CD4-positive, alpha-beta T cell treated with Interleukin-6 for 4 hours (primary cell): ENCODE measurements around the gene NEURL1B.

Experiments used
- DNase-seq: peaks from one replicate; pipeline ENCODE4 v3.0.0-alpha.2; 2020; ENCODE audit warnings: mixed read lengths

The NEURL1B gene

GRCh38 chr5:172720655-172721054, 79.6 kb downstream of the NEURL1B start:
- DNase-seq = no peak

- no peak for DNase-seq
Measured at GRCh38 chr5:172721455-172722326, 80.6 kb downstream of the NEURL1B start.

- DNase-seq = peak; percentile 28
Measured at GRCh38 chr5:172722327-172722815, 81.3 kb downstream of the NEURL1B start.

- no peak for DNase-seq
Measured at GRCh38 chr5:172723508-172723907, 82.4 kb downstream of the NEURL1B start.

GRCh38 chr5:172724242-172725183, 83.5 kb downstream of the NEURL1B start:
- no peak for DNase-seq

GRCh38 chr5:172725273-172725672, 84.2 kb downstream of the NEURL1B start:
- DNase-seq = no peak

GRCh38 chr5:172725785-172726184, 84.7 kb downstream of the NEURL1B start:
- DNase-seq = no peak

- no peak for DNase-seq
Measured at GRCh38 chr5:172726966-172727365, 85.9 kb downstream of the NEURL1B start.

- DNase-seq = no peak
Measured at GRCh38 chr5:172727551-172727950, 86.5 kb downstream of the NEURL1B start.

GRCh38 chr5:172728481-172729241, 87.6 kb downstream of the NEURL1B start:
- no peak for DNase-seq

- no peak for DNase-seq
Measured at GRCh38 chr5:172729588-172729987, 88.5 kb downstream of the NEURL1B start.

GRCh38 chr5:172730222-172730621, 89.2 kb downstream of the NEURL1B start:
- no peak for DNase-seq

GRCh38 chr5:172730981-172731679, 90.1 kb downstream of the NEURL1B start:
- no peak for DNase-seq

- DNase-seq = no peak
Measured at GRCh38 chr5:172731680-172732074, 90.6 kb downstream of the NEURL1B start.

- no peak for DNase-seq
Measured at GRCh38 chr5:172732201-172732865, 91.3 kb downstream of the NEURL1B start.

GRCh38 chr5:172733131-172733973, 92.3 kb downstream of the NEURL1B start:
- no peak for DNase-seq

GRCh38 chr5:172733974-172734346, 92.9 kb downstream of the NEURL1B start:
- DNase-seq = no peak

GRCh38 chr5:172735141-172735831, 94.2 kb downstream of the NEURL1B start:
- DNase-seq = no peak

GRCh38 chr5:172736508-172737135, 95.6 kb downstream of the NEURL1B start:
- no peak for DNase-seq
